A549 (cell line): ENCODE data around the gene VCX3A.

Experiments used
- FOXS1 ChIP-seq: fragments of 250-450 bp; sonication (Bioruptor Pico); IDR thresholded peaks from 2 replicates; pipeline ENCODE4 v1.5.0; 2020; ENCODE audit warnings: mild to moderate bottlenecking, moderate library complexity
- GATA3 ChIP-seq: IDR thresholded peaks from 2 replicates; pipeline ENCODE4 v1.6.1; 2012; ENCODE audit warnings: borderline replicate concordance
- JUNB ChIP-seq: fragments of >200 bp; sonication (Bioruptor Twin); formaldehyde crosslinking; IDR thresholded peaks from 2 replicates; pipeline ENCODE4 v1.6.1; 2016
- KDM1A ChIP-seq: fragments of 200-600 bp; sonication (generic); IDR thresholded peaks from 2 replicates; pipeline ENCODE4 v1.6.1; 2016; ENCODE audit warnings: low read depth, mild to moderate bottlenecking
- KDM5A ChIP-seq: fragments of 200-600 bp; sonication (generic); IDR thresholded peaks from 2 replicates; pipeline ENCODE4 v1.6.1; 2016; ENCODE audit warnings: antibody characterized with exemption, mild to moderate bottlenecking
- POLR2A ChIP-seq: IDR thresholded peaks from 2 replicates; pipeline ENCODE4 v1.6.1; 2012; ENCODE audit warnings: mild to moderate bottlenecking, low read length
- RARB ChIP-seq: fragments of 250-450 bp; sonication (Bioruptor Pico); IDR thresholded peaks from 2 replicates; pipeline ENCODE4 v1.8.0; 2021; ENCODE audit warnings: mild to moderate bottlenecking, moderate library complexity
- SMC3 ChIP-seq: fragments of >200 bp; sonication (Bioruptor Twin); formaldehyde crosslinking; IDR thresholded peaks from 3 replicates; pipeline ENCODE4 v1.6.1; 2018; ENCODE audit warnings: inconsistent platforms
- SREBF2 ChIP-seq: fragments of 450-650 bp; IDR thresholded peaks from 2 replicates; pipeline ENCODE4 v1.6.1; 2014; ENCODE audit warnings: mild to moderate bottlenecking, moderate library complexity
- TFCP2L1 ChIP-seq: fragments of 250-450 bp; sonication (Bioruptor Pico); IDR thresholded peaks from 2 replicates; pipeline ENCODE4 v1.5.0; 2021; ENCODE audit warnings: mild to moderate bottlenecking
- TF ChIP-seq, protein P1 (sequence below): fragments of >200 bp; sonication (Bioruptor Twin); formaldehyde crosslinking; IDR thresholded peaks from 3 replicates; pipeline ENCODE4 v1.5.1; 2016
- TF ChIP-seq, protein P2 (sequence below): fragments of 200-600 bp; sonication (generic); IDR thresholded peaks from 2 replicates; pipeline ENCODE4 v1.6.1; 2016; ENCODE audit warnings: antibody characterized with exemption, mild to moderate bottlenecking, moderate library complexity
- TF ChIP-seq, protein P3 (sequence below): IDR thresholded peaks from 2 replicates; pipeline ENCODE4 v1.6.1; 2012

DNA sequence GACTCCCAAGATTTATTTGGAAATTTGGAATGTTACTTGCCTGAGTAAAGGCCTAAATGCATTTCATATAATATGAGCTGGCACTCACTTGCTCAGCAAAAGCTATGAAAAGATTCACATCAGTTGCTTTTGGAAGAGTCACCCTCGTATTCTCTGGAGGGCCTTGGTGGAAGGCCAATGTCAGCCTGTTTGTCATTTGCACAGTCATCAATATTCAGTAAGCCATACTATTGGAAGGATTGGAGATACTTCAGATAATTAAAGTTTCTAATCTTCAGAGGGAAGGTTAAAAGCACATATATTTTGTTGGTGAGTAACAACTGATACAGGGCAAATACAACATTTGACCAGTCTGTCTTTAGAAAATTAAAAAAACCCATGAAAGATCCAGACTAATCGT is 36.6 kb downstream of the VCX3A start:
- TF ChIP-seq, protein P1, sequence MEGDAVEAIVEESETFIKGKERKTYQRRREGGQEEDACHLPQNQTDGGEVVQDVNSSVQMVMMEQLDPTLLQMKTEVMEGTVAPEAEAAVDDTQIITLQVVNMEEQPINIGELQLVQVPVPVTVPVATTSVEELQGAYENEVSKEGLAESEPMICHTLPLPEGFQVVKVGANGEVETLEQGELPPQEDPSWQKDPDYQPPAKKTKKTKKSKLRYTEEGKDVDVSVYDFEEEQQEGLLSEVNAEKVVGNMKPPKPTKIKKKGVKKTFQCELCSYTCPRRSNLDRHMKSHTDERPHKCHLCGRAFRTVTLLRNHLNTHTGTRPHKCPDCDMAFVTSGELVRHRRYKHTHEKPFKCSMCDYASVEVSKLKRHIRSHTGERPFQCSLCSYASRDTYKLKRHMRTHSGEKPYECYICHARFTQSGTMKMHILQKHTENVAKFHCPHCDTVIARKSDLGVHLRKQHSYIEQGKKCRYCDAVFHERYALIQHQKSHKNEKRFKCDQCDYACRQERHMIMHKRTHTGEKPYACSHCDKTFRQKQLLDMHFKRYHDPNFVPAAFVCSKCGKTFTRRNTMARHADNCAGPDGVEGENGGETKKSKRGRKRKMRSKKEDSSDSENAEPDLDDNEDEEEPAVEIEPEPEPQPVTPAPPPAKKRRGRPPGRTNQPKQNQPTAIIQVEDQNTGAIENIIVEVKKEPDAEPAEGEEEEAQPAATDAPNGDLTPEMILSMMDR: no peak
- TF ChIP-seq POLR2A: no peak
- TF ChIP-seq TFCP2L1 (CRISPR knock-in tag): no peak
- TF ChIP-seq KDM5A: no peak
- TF ChIP-seq KDM1A: no peak
- TF ChIP-seq GATA3: no peak
- TF ChIP-seq JUNB: no peak
- TF ChIP-seq, protein P2, sequence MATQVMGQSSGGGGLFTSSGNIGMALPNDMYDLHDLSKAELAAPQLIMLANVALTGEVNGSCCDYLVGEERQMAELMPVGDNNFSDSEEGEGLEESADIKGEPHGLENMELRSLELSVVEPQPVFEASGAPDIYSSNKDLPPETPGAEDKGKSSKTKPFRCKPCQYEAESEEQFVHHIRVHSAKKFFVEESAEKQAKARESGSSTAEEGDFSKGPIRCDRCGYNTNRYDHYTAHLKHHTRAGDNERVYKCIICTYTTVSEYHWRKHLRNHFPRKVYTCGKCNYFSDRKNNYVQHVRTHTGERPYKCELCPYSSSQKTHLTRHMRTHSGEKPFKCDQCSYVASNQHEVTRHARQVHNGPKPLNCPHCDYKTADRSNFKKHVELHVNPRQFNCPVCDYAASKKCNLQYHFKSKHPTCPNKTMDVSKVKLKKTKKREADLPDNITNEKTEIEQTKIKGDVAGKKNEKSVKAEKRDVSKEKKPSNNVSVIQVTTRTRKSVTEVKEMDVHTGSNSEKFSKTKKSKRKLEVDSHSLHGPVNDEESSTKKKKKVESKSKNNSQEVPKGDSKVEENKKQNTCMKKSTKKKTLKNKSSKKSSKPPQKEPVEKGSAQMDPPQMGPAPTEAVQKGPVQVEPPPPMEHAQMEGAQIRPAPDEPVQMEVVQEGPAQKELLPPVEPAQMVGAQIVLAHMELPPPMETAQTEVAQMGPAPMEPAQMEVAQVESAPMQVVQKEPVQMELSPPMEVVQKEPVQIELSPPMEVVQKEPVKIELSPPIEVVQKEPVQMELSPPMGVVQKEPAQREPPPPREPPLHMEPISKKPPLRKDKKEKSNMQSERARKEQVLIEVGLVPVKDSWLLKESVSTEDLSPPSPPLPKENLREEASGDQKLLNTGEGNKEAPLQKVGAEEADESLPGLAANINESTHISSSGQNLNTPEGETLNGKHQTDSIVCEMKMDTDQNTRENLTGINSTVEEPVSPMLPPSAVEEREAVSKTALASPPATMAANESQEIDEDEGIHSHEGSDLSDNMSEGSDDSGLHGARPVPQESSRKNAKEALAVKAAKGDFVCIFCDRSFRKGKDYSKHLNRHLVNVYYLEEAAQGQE: no peak
- no peak for TF ChIP-seq SMC3
- TF ChIP-seq, protein P3, sequence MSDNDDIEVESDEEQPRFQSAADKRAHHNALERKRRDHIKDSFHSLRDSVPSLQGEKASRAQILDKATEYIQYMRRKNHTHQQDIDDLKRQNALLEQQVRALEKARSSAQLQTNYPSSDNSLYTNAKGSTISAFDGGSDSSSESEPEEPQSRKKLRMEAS: no peak
- no peak for TF ChIP-seq SREBF2
- no peak for TF ChIP-seq RARB (CRISPR knock-in tag)
- no peak for TF ChIP-seq FOXS1 (CRISPR knock-in tag)
